ENCODE results near the gene MOCOS. TPM values are rescaled to one million over a fixed set of nuclear protein-coding genes. Genes with fewer than 3 reads are reported as not detected.

MOCOS gene
- total RNA-seq, 1 experiment from 2014 or later, result 12.1 TPM

DNA sequence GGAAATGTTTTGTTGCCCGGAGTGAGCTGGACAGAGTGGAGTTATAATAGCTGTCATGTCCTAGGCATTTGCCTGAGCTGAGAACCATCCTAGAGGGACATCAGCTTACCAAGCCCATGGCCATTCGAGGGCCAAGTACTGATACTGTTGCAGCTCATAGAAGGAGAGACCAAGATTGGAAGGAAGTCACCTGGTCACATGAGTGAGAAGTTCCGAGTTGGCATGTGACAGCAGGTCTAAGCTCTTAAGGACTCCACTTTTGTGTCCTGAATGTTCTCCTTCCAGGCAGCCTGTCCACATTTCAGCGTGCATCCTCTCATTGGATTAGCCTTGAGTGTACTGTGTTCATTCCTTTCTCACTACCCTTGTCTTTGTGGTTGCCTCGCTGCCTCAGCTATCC is 114.6 kb downstream of the MOCOS start (continued):
- TF ChIP-seq, protein P1, sequence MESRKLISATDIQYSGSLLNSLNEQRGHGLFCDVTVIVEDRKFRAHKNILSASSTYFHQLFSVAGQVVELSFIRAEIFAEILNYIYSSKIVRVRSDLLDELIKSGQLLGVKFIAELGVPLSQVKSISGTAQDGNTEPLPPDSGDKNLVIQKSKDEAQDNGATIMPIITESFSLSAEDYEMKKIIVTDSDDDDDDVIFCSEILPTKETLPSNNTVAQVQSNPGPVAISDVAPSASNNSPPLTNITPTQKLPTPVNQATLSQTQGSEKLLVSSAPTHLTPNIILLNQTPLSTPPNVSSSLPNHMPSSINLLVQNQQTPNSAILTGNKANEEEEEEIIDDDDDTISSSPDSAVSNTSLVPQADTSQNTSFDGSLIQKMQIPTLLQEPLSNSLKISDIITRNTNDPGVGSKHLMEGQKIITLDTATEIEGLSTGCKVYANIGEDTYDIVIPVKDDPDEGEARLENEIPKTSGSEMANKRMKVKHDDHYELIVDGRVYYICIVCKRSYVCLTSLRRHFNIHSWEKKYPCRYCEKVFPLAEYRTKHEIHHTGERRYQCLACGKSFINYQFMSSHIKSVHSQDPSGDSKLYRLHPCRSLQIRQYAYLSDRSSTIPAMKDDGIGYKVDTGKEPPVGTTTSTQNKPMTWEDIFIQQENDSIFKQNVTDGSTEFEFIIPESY (IDR thresholded peaks at IDR 0.05; ENCODE audit: extremely low read depth, insufficient replicate concordance, low read length), result no peak
- TF ChIP-seq EZH2phosphoT487 (IDR thresholded peaks at IDR 0.05; ENCODE audit: borderline replicate concordance) (no peak), ZFX (IDR thresholded peaks at IDR 0.05) (no peak), YY1 (IDR thresholded peaks at IDR 0.05; ENCODE audit: extremely low read depth, insufficient replicate concordance, low read depth, low read length) (no peak), JUND (IDR thresholded peaks at IDR 0.05) (no peak), CBX3 (IDR thresholded peaks at IDR 0.05; ENCODE audit: low read depth) (no peak)

DNA sequence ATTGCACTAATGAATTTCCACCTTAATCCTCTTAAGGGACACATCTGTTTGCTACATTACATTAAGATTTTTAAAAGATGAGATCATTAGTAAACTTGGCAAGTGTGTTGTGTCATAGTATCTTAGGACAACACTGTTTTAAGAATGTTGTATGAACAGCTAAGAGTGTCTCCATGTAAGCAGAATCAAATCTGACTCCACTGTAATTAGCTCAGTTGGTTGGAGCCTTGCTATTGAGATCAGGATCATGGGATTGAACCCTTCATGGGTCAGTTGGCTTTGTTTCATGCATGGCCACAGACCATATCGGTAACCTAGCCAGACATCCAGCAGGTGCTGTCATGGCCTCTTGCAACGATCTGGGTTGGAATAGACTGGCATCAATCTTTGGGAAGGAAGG is 115.4 kb downstream of the MOCOS start:
- ChIA-PET CTCF (no interaction called here), RAD21 (ENCODE audit: low non-redundant PET in 1 of 2, low total read pairs in 2 of 2, uncharacterized antibody in 2 of 2, unreplicated experiment in 2 of 2) (no interaction called here)
- DNase-seq (ENCODE audit: low read depth, low spot score), result no peak

More for the DNA sequence above, 115.4 kb downstream of the MOCOS start:
- Histone ChIP-seq H3K9me2 (ENCODE audit: insufficient read depth) (no peaks in the 10 kb centered on the region), H3K4me2 (ENCODE audit: low read length) (no peak overlapping the region), H4K20me1 (ENCODE audit: insufficient read depth) (no peaks in the 10 kb centered on the region), H3K4me3 (replicated peaks in 1 of 2; ENCODE audit: low read depth in 1 of 2, low read length in 2 of 2) (no peak overlapping the region), H3K27ac (ENCODE audit: low read depth, low read length) (no peak overlapping the region), H3K4me1 (ENCODE audit: control insufficient read depth in 1 of 2, insufficient read depth in 2 of 2, low read length in 2 of 2) (peaks cover 0 to 3% of the 10 kb centered on the region in 2 experiments; a peak in 1 of 4 replicates), H3K9ac (ENCODE audit: low read length) (no peak overlapping the region), H2AFZ (ENCODE audit: low read depth, low read length, poor library complexity, severe bottlenecking) (no peak overlapping the region), H3K27me3 (ENCODE audit: insufficient read depth, low read length) (peaks cover 19% of the 10 kb centered on the region), H3K79me2 (ENCODE audit: insufficient read depth, low read length) (no peaks in the 10 kb centered on the region), H3K9me3 (ENCODE audit: control insufficient read depth in 1 of 2, insufficient read depth in 1 of 2, low read depth in 1 of 2, low read length in 2 of 2) (no peaks in the 10 kb centered on the region), H3K36me3 (ENCODE audit: control insufficient read depth in 1 of 2, insufficient read depth in 2 of 2, low read length in 2 of 2) (no peaks in the 10 kb centered on the region)
- TF ChIP-seq ZFX (IDR thresholded peaks at IDR 0.05), result no peak
- no peak for TF ChIP-seq EZH2 (IDR thresholded peaks at IDR 0.05)
- no peak for TF ChIP-seq JUND (IDR thresholded peaks at IDR 0.05)
- TF ChIP-seq CBX3 (IDR thresholded peaks at IDR 0.05; ENCODE audit: low read depth), result no peak
- TF ChIP-seq EGR1 (IDR thresholded peaks at IDR 0.05; ENCODE audit: low read depth), result no peak
- no peak for TF ChIP-seq RAD21 (IDR thresholded peaks at IDR 0.05; ENCODE audit: low read depth)
- no TSS peak for BruUV-seq (replicated peaks)
- POLR2A ChIA-PET, result no interaction called here
- intact Hi-C loops (cut with micrococcal nuclease), result no loop called here
- ATAC-seq, result no peak
